Subcutaneous abdominal adipose tissue (tissue), 5 donors: ENCODE results near the gene EGF.

Experiments used
- H3K27ac ChIP-seq: one replicate; pipeline ENCODE4 v1.7.0; 2013; ENCODE audit warnings: low read depth, mild to moderate bottlenecking, inconsistent platforms, low read length, moderate library complexity
- H3K27me3 ChIP-seq, 5 donors: one replicate each; pipeline ENCODE4 v1.7.0; 2013; ENCODE audit warnings: low read length in 5 of 5, inconsistent platforms in 1 of 5; ENCODE audit not compliant: control insufficient read depth in 5 of 5, insufficient read depth in 4 of 5
- H3K36me3 ChIP-seq, 5 donors: one replicate each; pipeline ENCODE4 v1.7.0; 2013; ENCODE audit warnings: low read length in 5 of 5; ENCODE audit not compliant: control insufficient read depth in 5 of 5, insufficient read depth in 5 of 5
- H3K4me1 ChIP-seq, 5 donors: one replicate each; pipeline ENCODE4 v1.7.0; 2013; ENCODE audit warnings: low read length in 5 of 5, mild to moderate bottlenecking in 3 of 5, moderate library complexity in 1 of 5; ENCODE audit not compliant: control insufficient read depth in 5 of 5, insufficient read depth in 5 of 5
- H3K4me3 ChIP-seq, 5 donors: one replicate each; pipeline ENCODE4 v1.7.0; 2013; ENCODE audit warnings: low read length in 5 of 5, low read depth in 1 of 5
- H3K9ac ChIP-seq, 5 donors: one replicate each; pipeline ENCODE4 v1.7.0; 2013; ENCODE audit warnings: low read length in 5 of 5, mild to moderate bottlenecking in 4 of 5, moderate library complexity in 3 of 5
- H3K9me3 ChIP-seq, 5 donors: one replicate each; pipeline ENCODE4 v1.7.0; 2013; ENCODE audit warnings: low read length in 5 of 5; ENCODE audit not compliant: control insufficient read depth in 5 of 5
- donor health status: healthy.
- donor health status: healthy.
- donor health status: healthy.
- donor health status: healthy.
- donor health status: healthy.

EGF gene

DNA sequence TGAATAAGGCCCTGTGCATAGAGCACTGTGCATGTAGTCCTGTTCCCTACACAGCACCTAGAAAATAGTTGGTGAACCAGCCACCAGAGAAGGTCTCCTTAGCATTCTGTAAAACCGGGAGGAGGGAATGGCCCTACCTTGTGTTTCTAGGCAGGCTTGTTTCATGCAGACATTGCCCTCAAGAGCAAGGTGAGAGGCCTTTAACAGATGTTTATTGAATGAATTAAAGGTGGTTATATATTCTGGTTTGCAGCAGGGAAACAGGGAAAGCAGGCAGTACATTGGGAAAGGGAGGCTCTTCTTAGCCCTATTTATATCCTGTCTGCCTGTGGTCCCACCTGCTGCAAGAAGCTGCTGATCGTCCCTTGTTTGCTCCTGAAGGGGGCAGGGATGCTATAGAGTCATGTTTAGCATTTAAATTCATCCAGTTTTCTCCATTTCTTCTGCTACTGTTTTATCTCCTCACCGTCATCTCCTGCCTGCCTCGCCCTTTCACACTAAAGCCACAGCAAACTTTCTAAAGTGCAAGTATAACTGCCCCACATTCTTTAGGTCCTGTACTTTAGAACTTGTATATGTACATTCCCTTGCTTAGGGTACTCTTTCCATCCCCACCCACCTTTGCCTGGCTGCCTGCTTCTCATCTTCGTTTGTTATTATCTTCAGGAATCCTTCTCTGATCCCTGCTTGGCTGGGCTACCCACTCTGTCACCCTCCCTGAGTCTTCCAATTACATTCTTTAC, 60.3 kb downstream of the EGF start:
- Histone ChIP-seq H3K27me3 (peaks cover 0 to 9% (median 0%) of the 10 kb centered on the region in 5 donors), H3K9me3 (no peaks in the 10 kb centered on the region), H3K4me1 (peaks cover 0 to 9% (median 0%) of the 10 kb centered on the region in 5 donors), H3K27ac (no peak overlapping the region), H3K36me3 (no peaks in the 10 kb centered on the region), H3K4me3 (no peak overlapping the region), H3K9ac (no peak overlapping the region)

- peaks cover 0 to 9% (median 0%) of the 10 kb centered on the region in 5 donors for H3K4me1 ChIP-seq
- H3K9me3 ChIP-seq: no peaks in the 10 kb centered on the region
- H3K9ac ChIP-seq: no peak overlapping the region
- no peak overlapping the region for H3K4me3 ChIP-seq
- no peak overlapping the region for H3K27ac ChIP-seq
- H3K27me3 ChIP-seq: peaks cover 0 to 6% (median 0%) of the 10 kb centered on the region in 5 donors
- no peaks in the 10 kb centered on the region for H3K36me3 ChIP-seq
Measured at GRCh38 chr4:109973529-109973905, 60.8 kb downstream of the EGF start.

GRCh38 chr4:109976189-109976588, 63.5 kb downstream of the EGF start:
- no peak overlapping the region for H3K27ac ChIP-seq
- no peaks in the 10 kb centered on the region for H3K4me1 ChIP-seq

DNA sequence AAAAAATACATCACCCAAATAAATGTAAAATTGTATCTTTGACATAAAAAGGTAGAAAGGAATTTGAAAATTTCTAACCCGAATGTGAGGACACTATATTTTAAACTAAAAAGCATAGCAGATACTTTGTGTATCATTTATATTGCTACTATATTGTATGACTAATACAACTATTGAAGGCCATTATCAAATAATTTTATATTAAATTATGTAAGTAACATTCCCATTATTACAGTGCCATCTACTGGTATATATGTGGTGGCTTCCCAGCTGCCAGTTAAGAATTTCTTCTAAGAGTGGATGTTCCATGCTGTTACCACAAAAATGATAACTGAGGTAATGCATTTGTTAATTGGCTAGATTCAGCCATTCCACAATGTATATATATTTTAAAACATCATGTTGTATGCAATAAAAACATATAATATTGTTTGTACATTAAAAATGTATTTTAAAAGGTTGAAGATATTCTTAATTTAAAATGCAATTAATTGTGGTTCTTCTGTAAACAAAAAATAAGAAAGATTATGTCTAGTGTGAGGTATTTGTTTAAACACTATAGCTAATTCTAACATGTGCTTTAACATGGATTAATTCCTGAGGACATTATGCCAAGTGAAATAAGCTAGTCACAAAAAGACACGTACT, 65.3 kb downstream of the EGF start:
- H3K9me3 ChIP-seq: no peaks in the 10 kb centered on the region
- H3K27me3 ChIP-seq: peaks cover 0 to 10% (median 0%) of the 10 kb centered on the region in 5 donors
- H3K36me3 ChIP-seq: no peaks in the 10 kb centered on the region
- H3K4me3 ChIP-seq: no peak overlapping the region
- no peak overlapping the region for H3K27ac ChIP-seq
- H3K4me1 ChIP-seq: no peaks in the 10 kb centered on the region
- H3K9ac ChIP-seq: no peak overlapping the region

More at GRCh38 chr4:109976189-109976588, 63.5 kb downstream of the EGF start:
- no peak overlapping the region for H3K9ac ChIP-seq
- H3K9me3 ChIP-seq: no peaks in the 10 kb centered on the region
- no peaks in the 10 kb centered on the region for H3K36me3 ChIP-seq
- H3K27me3 ChIP-seq: peaks cover 0 to 11% (median 0%) of the 10 kb centered on the region in 5 donors
- H3K4me3 ChIP-seq: no peak overlapping the region

GRCh38 chr4:109978704-109979454, 66.2 kb downstream of the EGF start:
- Histone ChIP-seq H3K4me3 (no peak overlapping the region), H3K9me3 (no peaks in the 10 kb centered on the region), H3K27ac (no peak overlapping the region), H3K9ac (no peak overlapping the region), H3K36me3 (no peaks in the 10 kb centered on the region), H3K27me3 (peaks cover 0 to 5% (median 0%) of the 10 kb centered on the region in 5 donors), H3K4me1 (no peaks in the 10 kb centered on the region)

DNA sequence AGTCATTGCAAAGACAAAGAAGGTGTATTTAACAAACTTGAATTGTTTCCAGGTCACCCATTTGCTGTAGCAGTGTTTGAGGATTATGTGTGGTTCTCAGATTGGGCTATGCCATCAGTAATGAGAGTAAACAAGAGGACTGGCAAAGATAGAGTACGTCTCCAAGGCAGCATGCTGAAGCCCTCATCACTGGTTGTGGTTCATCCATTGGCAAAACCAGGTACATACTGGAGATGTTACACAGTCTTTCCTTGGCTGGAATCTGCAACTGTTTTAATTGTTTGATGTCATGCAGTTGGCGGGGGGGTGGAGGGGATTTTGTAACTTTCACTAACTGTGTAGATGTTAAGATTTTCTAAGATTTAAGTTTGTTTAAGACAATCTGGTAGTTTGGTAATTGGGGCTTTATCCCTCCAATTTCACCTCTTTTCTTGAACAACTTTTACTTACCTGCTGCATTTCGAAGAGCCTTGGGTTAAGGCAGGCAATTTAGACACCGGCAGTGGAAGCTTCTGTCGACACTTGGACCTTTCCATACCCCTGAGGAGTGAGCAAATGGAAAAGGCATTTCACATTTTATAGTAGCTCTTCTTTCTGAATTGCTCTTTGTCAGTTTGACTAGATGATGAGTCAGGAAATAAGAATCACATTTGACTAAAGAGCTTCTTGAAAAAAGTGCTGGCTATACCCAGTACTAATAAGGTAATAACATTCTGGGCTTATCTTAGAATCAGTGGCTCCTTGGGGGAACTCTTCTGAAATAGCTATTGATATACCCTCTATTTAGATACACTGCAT, 67.4 kb downstream of the EGF start:
- no peaks in the 10 kb centered on the region for H3K9me3 ChIP-seq
- H3K4me1 ChIP-seq: no peaks in the 10 kb centered on the region

GRCh38 chr4:109981936-109982335, 69.3 kb downstream of the EGF start:
- no peak overlapping the region for H3K4me3 ChIP-seq
- H3K9me3 ChIP-seq: no peaks in the 10 kb centered on the region
- H3K27ac ChIP-seq: no peak overlapping the region
- H3K36me3 ChIP-seq: no peaks in the 10 kb centered on the region
- no peak overlapping the region for H3K9ac ChIP-seq
- H3K27me3 ChIP-seq: peaks cover 0 to 5% (median 0%) of the 10 kb centered on the region in 5 donors
- no peaks in the 10 kb centered on the region for H3K4me1 ChIP-seq

More for the DNA sequence above, 67.4 kb downstream of the EGF start:
- Histone ChIP-seq H3K36me3 (no peaks in the 10 kb centered on the region), H3K27ac (no peak overlapping the region), H3K9ac (no peak overlapping the region), H3K27me3 (peaks cover 0 to 5% (median 0%) of the 10 kb centered on the region in 5 donors), H3K4me3 (no peak overlapping the region)

DNA sequence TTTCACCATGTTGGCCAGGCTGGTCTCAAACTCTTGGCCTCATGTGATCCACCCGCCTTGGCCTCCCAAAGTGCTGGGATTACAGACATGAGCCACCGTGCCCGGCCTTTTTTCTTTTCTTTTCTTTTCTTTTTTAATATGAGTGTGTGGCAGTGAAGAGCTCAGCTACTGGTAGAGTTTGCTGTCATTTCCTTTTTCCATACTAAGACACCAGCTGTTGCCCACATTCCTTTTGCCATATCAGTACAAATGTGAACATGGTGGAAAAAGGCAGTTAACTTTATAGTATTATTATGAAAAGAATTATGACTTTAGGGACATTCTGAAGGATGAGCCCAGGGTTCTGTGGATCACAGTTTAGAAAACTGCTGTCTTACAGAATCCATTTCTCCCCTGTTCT, 69.8 kb downstream of the EGF start:
- H3K9ac ChIP-seq: no peak overlapping the region
- no peaks in the 10 kb centered on the region for H3K4me1 ChIP-seq
- H3K36me3 ChIP-seq: no peaks in the 10 kb centered on the region
- no peak overlapping the region for H3K4me3 ChIP-seq
- H3K9me3 ChIP-seq: no peaks in the 10 kb centered on the region
- H3K27ac ChIP-seq: no peak overlapping the region
- H3K27me3 ChIP-seq: peaks cover 0 to 5% (median 0%) of the 10 kb centered on the region in 5 donors

DNA sequence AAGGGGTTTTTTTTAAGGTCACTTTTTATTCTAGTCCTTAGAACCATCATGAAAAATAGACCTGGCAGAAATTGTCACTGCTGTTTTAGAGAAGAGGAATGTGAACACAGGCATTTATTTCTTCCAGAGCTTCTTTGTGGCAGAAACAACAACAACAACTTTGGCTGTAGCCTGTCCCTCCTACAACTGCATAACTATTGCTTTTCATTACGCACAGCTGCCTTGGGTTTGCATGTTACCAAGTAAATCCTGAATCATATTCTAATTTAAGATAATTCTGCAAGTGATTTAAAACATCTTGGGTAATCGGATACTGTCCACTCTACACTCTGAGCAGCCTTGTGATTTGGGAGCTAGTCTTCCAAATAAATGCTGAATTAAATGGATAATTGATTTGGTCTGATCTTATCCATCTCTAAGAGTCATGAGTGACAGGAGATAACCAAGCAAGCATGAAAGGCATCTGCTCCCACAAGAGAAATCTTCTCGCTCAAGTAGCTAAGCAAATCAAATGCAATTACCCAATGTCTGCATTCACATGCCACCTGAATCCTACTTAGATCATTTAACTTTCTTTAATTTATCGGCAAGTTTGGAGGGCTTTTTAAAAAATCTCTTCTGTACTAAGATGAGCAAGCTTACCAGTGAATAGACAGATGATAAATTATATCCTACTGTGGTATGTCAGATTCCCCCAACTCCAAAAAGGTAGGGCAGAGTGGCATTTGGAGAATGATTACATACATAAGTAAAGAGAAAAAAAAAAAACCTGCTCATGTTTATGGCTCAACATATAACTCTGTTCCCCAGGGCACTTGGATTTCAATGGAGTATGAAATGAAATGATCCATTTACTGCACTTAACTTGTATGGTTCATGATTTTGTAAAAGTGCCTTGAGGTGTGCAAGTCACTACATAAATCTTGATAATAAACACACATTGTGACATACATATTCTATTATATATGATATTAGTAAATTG, 73.6 kb downstream of the EGF start:
- Histone ChIP-seq H3K27me3 (peaks cover 0 to 3% (median 0%) of the 10 kb centered on the region in 5 donors), H3K9ac (no peak overlapping the region), H3K36me3 (no peaks in the 10 kb centered on the region), H3K27ac (no peak overlapping the region), H3K9me3 (no peaks in the 10 kb centered on the region), H3K4me1 (no peaks in the 10 kb centered on the region), H3K4me3 (no peak overlapping the region)
